HG02885 (cell line): ENCODE data around the gene ESR2.
"Not testable (repeated sequence)": the region's sequence is repeated elsewhere in the genome, so short reads cannot be mapped to it uniquely, and the experiment has no call there.

Source experiments
- ATAC-seq: cut with Tn5 transposase; IDR thresholded peaks from one replicate; pipeline ENCODE4 v1.9.1; 2021; ENCODE audit warnings: mild to moderate bottlenecking; ENCODE audit not compliant: unreplicated experiment, poor library complexity

The ESR2 gene

GRCh38 chr14:64293976-64294671 lies at the start of gene ESR2:
ESR2 (minus strand) TSS chr14:64294371; CDS start chr14:64282985, 11,386 bp downstream.
- peak; percentile 31 for ATAC-seq

GRCh38 chr14:64340560-64341196 lies 46.5 kb upstream of the ESR2 start:
- ATAC-seq = no peak

GRCh38 chr14:64338616-64339316 lies 44.6 kb upstream of the ESR2 start:
- ATAC-seq = peak; percentile 92

- ATAC-seq = peak; percentile 58
Observed at GRCh38 chr14:64337888-64338615, 43.9 kb upstream of the ESR2 start.

- ATAC-seq = no peak
Observed at GRCh38 chr14:64329149-64329548, 35.0 kb upstream of the ESR2 start.

- no peak for ATAC-seq
Observed at GRCh38 chr14:64326502-64326901, 32.3 kb upstream of the ESR2 start.

- ATAC-seq = no peak
Observed at GRCh38 chr14:64324895-64325294, 30.7 kb upstream of the ESR2 start.

GRCh38 chr14:64324461-64324860 lies 30.3 kb upstream of the ESR2 start:
- no peak for ATAC-seq

GRCh38 chr14:64320362-64320761 lies 26.2 kb upstream of the ESR2 start:
- not testable (repeated sequence) for ATAC-seq

GRCh38 chr14:64318695-64319094 lies 24.5 kb upstream of the ESR2 start:
- ATAC-seq = not testable (repeated sequence)

GRCh38 chr14:64303471-64303917 lies 9.3 kb upstream of the ESR2 start:
- peak; percentile 53 for ATAC-seq

GRCh38 chr14:64298773-64299172 lies 4.6 kb upstream of the ESR2 start:
- no peak for ATAC-seq

GRCh38 chr14:64296561-64296960 lies 2.4 kb upstream of the ESR2 start:
- ATAC-seq = no peak

- peak; percentile 85 for ATAC-seq
Observed at GRCh38 chr14:64294672-64295413, 672 bp upstream of the ESR2 start.

GRCh38 chr14:64292197-64292596 lies 2.0 kb downstream of the ESR2 start:
- ATAC-seq = no peak

GRCh38 chr14:64289571-64289970 lies 4.6 kb downstream of the ESR2 start:
- ATAC-seq = no peak

GRCh38 chr14:64281805-64282204 lies 12.4 kb downstream of the ESR2 start:
- no peak for ATAC-seq

- no peak for ATAC-seq
Observed at GRCh38 chr14:64279704-64280668, 14.2 kb downstream of the ESR2 start.

- no peak for ATAC-seq
Observed at GRCh38 chr14:64278458-64278857, 15.7 kb downstream of the ESR2 start.
